ENCODE results near the gene PHYH.

DNA sequence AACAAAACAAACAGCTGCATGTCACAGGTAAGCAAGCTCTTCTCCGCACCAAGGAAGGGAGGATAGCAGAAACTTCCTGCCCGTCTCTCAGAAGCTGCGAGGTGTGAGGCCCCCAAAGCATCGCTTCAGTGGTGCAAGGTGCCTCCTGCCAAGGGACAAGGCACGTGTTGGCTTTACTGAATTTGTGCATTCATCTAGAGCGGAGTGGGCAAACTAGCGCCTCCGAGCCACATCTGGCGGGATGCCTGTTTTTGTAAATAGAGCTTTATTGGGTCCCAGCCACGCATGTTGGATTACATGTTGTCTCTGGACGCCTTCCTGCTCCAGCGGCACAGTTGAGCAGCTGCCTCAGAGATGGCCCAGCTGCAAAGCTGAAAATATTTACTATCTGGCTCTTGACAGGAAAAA, 27.7 kb downstream of the PHYH start:
- TF ChIP-seq POLR2A (IDR thresholded peaks at IDR 0.05), result no peak
- TF ChIP-seq, protein P1, sequence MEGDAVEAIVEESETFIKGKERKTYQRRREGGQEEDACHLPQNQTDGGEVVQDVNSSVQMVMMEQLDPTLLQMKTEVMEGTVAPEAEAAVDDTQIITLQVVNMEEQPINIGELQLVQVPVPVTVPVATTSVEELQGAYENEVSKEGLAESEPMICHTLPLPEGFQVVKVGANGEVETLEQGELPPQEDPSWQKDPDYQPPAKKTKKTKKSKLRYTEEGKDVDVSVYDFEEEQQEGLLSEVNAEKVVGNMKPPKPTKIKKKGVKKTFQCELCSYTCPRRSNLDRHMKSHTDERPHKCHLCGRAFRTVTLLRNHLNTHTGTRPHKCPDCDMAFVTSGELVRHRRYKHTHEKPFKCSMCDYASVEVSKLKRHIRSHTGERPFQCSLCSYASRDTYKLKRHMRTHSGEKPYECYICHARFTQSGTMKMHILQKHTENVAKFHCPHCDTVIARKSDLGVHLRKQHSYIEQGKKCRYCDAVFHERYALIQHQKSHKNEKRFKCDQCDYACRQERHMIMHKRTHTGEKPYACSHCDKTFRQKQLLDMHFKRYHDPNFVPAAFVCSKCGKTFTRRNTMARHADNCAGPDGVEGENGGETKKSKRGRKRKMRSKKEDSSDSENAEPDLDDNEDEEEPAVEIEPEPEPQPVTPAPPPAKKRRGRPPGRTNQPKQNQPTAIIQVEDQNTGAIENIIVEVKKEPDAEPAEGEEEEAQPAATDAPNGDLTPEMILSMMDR (IDR thresholded peaks at IDR 0.05), result no peak
- peak in 1 of 2 donors; percentile 64 for TF ChIP-seq POLR2AphosphoS5 (IDR thresholded peaks at IDR 0.05)
